Activated T-cell treated with anti-CD3 and anti-CD28 coated beads, Interleukin-2, amount 50 U/mL, for 24 hours (primary cell): ENCODE measurements around the gene STIM1.
"Not testable (repeated sequence)": the region's sequence is repeated elsewhere in the genome, so short reads cannot be mapped to it uniquely, and the experiment has no call there.

Experiments used
- DNase-seq: peaks from one replicate; pipeline ENCODE4 v3.0.0-alpha.2; 2020
- H3K27ac Mint-ChIP-seq: 2 replicates; pipeline ENCODE4 v1.8.0; 2020; ENCODE audit warnings: mild to moderate bottlenecking, mixed read lengths
- H3K27me3 Mint-ChIP-seq: 2 replicates; pipeline ENCODE4 v1.8.0; 2020; ENCODE audit warnings: mixed read lengths
- H3K36me3 Mint-ChIP-seq: 2 replicates; pipeline ENCODE4 v1.8.0; 2020; ENCODE audit warnings: low read depth, mixed read lengths
- H3K4me1 Mint-ChIP-seq: 2 replicates; pipeline ENCODE4 v1.8.0; 2020; ENCODE audit warnings: low read depth, mixed read lengths
- H3K4me3 Mint-ChIP-seq: 2 replicates; pipeline ENCODE4 v1.8.0; 2020; ENCODE audit warnings: mild to moderate bottlenecking, moderate library complexity, mixed read lengths
- H3K9me3 Mint-ChIP-seq: 2 replicates; pipeline ENCODE4 v1.8.0; 2020; ENCODE audit warnings: mixed read lengths

The STIM1 gene

DNA sequence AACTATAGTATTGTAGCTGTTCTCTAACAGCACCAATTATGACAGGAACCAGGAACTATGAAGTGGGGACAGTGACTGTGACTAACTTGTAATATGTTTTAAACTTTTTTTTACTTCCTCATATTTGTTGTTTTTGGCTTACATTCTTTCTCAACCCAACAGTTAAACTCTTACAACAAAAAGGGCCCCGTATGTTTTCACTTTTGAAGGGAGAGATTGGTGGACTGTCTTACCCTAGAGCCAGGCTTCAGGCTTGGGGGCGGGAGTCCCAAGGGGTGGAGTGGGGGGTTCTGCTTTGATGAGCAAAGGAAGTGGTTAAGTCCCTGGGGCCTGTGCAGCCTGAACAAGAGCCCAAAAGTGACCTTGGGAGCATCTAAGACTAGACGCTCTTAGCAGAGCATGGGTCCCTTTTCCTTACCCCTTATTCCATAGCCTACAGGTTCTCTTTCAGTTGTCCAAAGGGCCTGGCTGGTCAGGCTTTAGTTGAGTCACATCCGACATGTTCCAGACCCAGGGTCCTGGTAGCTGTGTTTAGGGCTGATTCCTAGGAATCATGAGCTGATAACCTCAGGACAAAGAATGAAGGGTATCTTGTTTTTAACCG lies 38.8 kb downstream of the STIM1 start:
- Mint-ChIP-seq H3K9me3 (no peaks in the 10 kb centered on the region), H3K4me3 (no peak overlapping the region)

DNA sequence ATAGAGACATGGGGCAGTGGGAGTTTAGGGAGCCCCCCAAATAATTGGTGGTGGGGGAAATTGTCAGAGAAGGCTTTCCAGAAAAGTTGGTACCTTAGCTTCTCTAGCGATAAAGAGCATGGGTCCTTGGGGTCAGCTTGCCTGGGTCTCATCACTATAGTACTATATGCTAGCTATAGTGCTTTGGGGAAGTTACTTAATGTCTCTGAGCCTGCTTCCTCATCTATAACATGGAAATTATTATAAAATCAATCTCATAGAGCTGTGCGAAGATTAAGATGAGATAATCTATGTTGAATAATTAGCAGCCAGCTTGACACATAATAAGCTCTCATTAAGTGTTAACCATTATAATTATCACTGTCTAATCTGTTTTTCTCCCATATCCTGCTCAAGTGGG lies 41.2 kb downstream of the STIM1 start:
- Mint-ChIP-seq H3K9me3 (no peaks in the 10 kb centered on the region), H3K4me1 (peaks cover 52% of the 10 kb centered on the region), H3K36me3 (peaks cover 21% of the 10 kb centered on the region), H3K27me3 (no peaks in the 10 kb centered on the region), H3K4me3 (no peak overlapping the region), H3K27ac (no peak overlapping the region)
- no peak for DNase-seq

More for the DNA sequence above, 38.8 kb downstream of the STIM1 start:
- peak overlapping the region; percentile 71 for H3K27ac Mint-ChIP-seq
- H3K4me1 Mint-ChIP-seq = peaks cover 52% of the 10 kb centered on the region
- peaks cover 22% of the 10 kb centered on the region for H3K36me3 Mint-ChIP-seq
- DNase-seq = no peak
- H3K27me3 Mint-ChIP-seq = no peaks in the 10 kb centered on the region

- not testable (repeated sequence) for H3K9me3 Mint-ChIP-seq, H3K27ac Mint-ChIP-seq, DNase-seq, H3K4me3 Mint-ChIP-seq, H3K36me3 Mint-ChIP-seq, H3K27me3 Mint-ChIP-seq
- peaks cover 57% of the 10 kb centered on the region for H3K4me1 Mint-ChIP-seq
These were observed 44.8 kb downstream of the STIM1 start for GRCh38 chr11:3900230-3900629.

DNA sequence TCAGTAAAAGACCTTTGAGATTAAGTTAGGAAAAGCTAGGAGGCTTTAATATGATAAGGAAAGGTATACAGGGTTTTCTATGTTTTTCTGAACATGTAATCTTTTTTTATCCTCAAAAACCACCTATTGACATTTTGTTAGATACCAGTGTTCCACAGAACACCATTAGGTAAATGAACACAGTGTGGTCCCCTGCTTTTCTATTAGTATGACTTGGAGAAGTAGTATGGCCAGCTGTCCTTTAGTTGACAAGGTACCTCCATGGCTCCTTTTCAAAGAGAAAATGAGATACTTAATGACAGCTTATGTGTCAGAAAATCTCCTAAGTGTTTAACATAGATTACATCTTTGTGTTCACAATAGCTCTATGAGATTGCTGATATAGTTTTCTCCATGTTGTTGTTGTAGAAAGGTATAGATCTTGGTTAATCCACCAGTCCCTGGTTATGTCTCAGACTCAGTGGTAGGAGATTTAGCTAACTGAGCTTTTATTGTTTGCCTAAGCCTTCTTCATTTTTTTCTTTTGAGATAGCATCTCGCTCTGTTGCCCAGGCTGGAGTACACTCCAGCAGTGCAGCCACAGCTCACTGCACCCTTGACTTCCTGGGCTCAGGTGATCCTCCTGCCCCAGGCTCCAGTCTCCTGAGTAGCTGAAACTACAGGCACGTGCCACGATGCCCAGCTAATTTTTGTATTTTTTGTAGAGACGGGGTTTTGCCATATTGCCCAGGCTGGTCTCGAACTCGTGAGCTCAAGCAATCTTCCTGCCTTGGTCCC lies 46.0 kb downstream of the STIM1 start:
- DNase-seq = no peak
- Mint-ChIP-seq H3K9me3 (no peaks in the 10 kb centered on the region), H3K27me3 (no peaks in the 10 kb centered on the region), H3K36me3 (no peaks in the 10 kb centered on the region), H3K4me3 (no peak overlapping the region), H3K27ac (peak overlapping the region; percentile 71), H3K4me1 (peaks cover 62% of the 10 kb centered on the region)

GRCh38 chr11:3902441-3902840 lies 47.0 kb downstream of the STIM1 start:
- Mint-ChIP-seq H3K4me1 (peaks cover 69% of the 10 kb centered on the region), H3K9me3 (no peaks in the 10 kb centered on the region), H3K4me3 (no peak overlapping the region), H3K36me3 (no peaks in the 10 kb centered on the region), H3K27me3 (no peaks in the 10 kb centered on the region), H3K27ac (peak overlapping the region; percentile 67)
- DNase-seq = no peak

DNA sequence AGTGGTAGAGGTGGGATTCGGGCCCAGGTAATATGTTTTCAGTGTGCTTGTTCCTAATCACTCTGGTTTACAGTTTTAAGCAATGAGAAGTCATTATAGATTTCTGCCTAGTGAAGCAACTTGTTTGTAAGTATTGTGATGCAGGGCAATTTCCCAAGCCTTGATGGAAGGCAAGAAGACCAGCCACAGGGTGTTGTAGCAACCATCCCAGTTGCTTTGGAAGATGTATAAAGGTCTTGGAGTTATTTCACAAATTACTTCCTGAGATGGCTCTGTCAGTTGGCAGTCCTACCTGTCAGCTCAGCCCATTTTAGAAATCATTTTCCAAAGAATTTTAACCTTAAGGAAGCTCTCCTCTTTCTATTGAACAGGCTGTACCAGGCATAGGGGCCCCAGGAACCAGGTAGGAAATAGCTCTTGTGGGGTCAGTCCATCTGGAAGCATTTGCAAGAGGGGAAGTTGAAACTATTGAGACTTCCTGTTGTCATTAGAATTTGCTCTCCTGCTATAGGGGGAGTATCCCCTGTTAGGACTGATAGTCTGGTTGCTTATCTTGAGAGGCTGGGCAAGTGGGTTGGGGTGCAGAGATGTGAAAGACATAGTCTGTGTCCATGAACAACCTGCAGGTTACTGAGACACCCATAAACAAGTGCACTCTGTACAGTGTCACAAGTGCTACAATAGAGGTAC lies 47.9 kb downstream of the STIM1 start:
- Mint-ChIP-seq H3K4me1 (peaks cover 74% of the 10 kb centered on the region), H3K4me3 (no peak overlapping the region), H3K27ac (peak overlapping the region; percentile 42), H3K27me3 (no peaks in the 10 kb centered on the region), H3K9me3 (no peaks in the 10 kb centered on the region), H3K36me3 (no peaks in the 10 kb centered on the region)
- no peak for DNase-seq

GRCh38 chr11:3904228-3904627 lies 48.8 kb downstream of the STIM1 start:
- H3K27me3 Mint-ChIP-seq = no peaks in the 10 kb centered on the region

GRCh38 chr11:3905080-3905953 lies 49.9 kb downstream of the STIM1 start:
- no peaks in the 10 kb centered on the region for H3K9me3 Mint-ChIP-seq
- H3K4me3 Mint-ChIP-seq = peak overlapping the region; percentile 8
- no peaks in the 10 kb centered on the region for H3K36me3 Mint-ChIP-seq
- H3K27me3 Mint-ChIP-seq = no peaks in the 10 kb centered on the region
- peaks cover 80% of the 10 kb centered on the region for H3K4me1 Mint-ChIP-seq
- peak; percentile 60 for DNase-seq
- H3K27ac Mint-ChIP-seq = peak overlapping the region; percentile 72

More at GRCh38 chr11:3904228-3904627, 48.8 kb downstream of the STIM1 start:
- H3K9me3 Mint-ChIP-seq = no peaks in the 10 kb centered on the region
- H3K4me3 Mint-ChIP-seq = no peak overlapping the region
- H3K4me1 Mint-ChIP-seq = peaks cover 78% of the 10 kb centered on the region
- no peaks in the 10 kb centered on the region for H3K36me3 Mint-ChIP-seq
- H3K27ac Mint-ChIP-seq = peak overlapping the region; percentile 72
- no peak for DNase-seq

- Mint-ChIP-seq H3K9me3 (no peaks in the 10 kb centered on the region), H3K4me1 (peaks cover 78% of the 10 kb centered on the region), H3K27ac (peak overlapping the region; percentile 72), H3K36me3 (no peaks in the 10 kb centered on the region), H3K27me3 (no peaks in the 10 kb centered on the region), H3K4me3 (no peak overlapping the region)
- no peak for DNase-seq
These were observed 50.7 kb downstream of the STIM1 start for GRCh38 chr11:3906166-3906565.

GRCh38 chr11:3907590-3907989 lies 52.1 kb downstream of the STIM1 start:
- Mint-ChIP-seq H3K36me3 (no peaks in the 10 kb centered on the region), H3K4me3 (no peak overlapping the region), H3K4me1 (peaks cover 72% of the 10 kb centered on the region), H3K27ac (peak overlapping the region; percentile 10), H3K9me3 (no peaks in the 10 kb centered on the region), H3K27me3 (no peaks in the 10 kb centered on the region)
- no peak for DNase-seq

DNA sequence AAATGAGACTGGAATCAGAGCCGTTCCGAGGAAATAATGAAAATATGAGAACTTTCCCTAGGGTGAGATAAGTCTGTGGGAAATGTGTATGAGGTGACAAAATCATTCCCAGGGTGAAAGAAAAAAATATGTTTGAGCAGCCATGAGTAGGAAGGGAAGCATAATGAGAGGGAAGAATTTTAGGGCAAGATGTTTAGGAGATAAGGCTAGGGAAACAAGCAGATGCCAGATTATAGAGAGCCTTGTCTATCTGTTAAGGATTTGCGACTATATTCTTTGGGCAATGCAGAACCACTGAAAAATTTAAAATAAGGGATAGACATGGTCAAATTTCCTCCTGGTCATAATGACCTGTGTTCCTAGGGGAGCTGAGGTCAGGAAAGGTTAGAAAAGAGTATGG lies 54.4 kb downstream of the STIM1 start:
- Mint-ChIP-seq H3K27ac (peak overlapping the region; percentile 55), H3K4me3 (no peak overlapping the region), H3K9me3 (no peaks in the 10 kb centered on the region), H3K36me3 (no peaks in the 10 kb centered on the region), H3K4me1 (peaks cover 67% of the 10 kb centered on the region), H3K27me3 (no peaks in the 10 kb centered on the region)
- DNase-seq = no peak

DNA sequence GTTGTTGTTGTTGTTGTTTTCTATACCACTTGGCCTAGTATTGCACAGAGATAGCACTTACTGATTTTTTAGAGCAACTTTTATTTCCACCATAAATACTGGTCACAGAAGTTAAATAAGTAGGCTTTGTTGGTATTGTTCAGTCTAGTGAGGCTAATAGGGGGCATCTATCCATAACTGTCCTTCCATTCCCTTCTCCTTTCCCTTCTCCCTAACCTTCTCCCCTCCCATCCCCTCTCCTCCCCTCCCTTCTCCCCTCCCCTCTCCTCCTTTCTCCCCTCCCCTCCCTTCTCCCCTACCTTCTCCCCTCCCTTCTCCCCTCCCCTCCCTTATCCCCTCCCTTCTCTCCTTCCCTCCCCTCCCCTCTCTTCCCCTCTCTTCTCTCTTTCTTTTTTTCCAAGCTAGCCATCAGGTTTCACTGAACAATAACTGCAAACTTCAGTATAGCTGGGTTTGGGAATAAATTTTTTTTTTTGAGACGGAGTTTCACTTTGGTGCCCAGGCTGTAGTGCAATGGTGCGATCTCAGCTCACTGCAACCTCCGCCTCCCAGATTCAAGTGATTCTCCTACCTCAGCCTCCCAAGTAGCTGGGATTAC lies 56.5 kb downstream of the STIM1 start:
- Mint-ChIP-seq H3K27ac (no peak overlapping the region), H3K4me3 (no peak overlapping the region), H3K27me3 (no peaks in the 10 kb centered on the region), H3K9me3 (no peaks in the 10 kb centered on the region), H3K4me1 (peaks cover 60% of the 10 kb centered on the region), H3K36me3 (peaks cover 3% of the 10 kb centered on the region)
- no peak for DNase-seq

DNA sequence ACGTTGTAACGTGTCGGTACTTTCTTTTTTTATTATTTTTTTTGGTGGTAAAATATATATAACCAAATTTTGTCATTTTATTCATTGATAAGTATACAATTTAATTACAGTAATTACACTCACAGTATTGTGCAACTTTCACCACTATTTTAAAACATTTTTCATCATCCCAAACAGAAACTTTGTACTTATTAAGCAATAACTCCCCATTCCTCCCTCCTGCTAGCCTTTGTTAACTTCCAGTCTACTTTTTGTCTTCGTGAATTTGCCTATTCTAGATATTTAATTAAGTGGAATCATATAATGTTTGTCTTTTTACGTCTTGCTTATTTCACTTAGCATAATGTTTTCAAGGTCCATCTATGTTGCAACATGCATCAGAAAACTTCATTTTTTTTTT lies 58.5 kb downstream of the STIM1 start:
- H3K27ac Mint-ChIP-seq = no peak overlapping the region
- no peaks in the 10 kb centered on the region for H3K27me3 Mint-ChIP-seq
- peaks cover 69% of the 10 kb centered on the region for H3K4me1 Mint-ChIP-seq
- no peak for DNase-seq
- H3K36me3 Mint-ChIP-seq = peaks cover 6% of the 10 kb centered on the region
- H3K9me3 Mint-ChIP-seq = no peaks in the 10 kb centered on the region
- no peak overlapping the region for H3K4me3 Mint-ChIP-seq

GRCh38 chr11:3914805-3915204 lies 59.3 kb downstream of the STIM1 start:
- no peak overlapping the region for H3K27ac Mint-ChIP-seq
- H3K4me3 Mint-ChIP-seq = no peak overlapping the region
- no peak for DNase-seq
- H3K36me3 Mint-ChIP-seq = peaks cover 10% of the 10 kb centered on the region
- H3K9me3 Mint-ChIP-seq = no peaks in the 10 kb centered on the region
- H3K27me3 Mint-ChIP-seq = no peaks in the 10 kb centered on the region
- peaks cover 72% of the 10 kb centered on the region for H3K4me1 Mint-ChIP-seq
